H9 (cell line): Measurements from ENCODE around the gene GABBR2. TPM values are rescaled to one million over a fixed set of nuclear protein-coding genes. Genes with fewer than 3 reads are reported as not detected.
A peak's percentile ranks its signal among the peaks of the same experiment; 100 is the strongest.

Experiments
- DNase-seq: peaks from one replicate; pipeline ENCODE4 v3.0.0-alpha.2; 2017
- H2AFZ ChIP-seq: one replicate; pipeline ENCODE4 v1.6.1; 2013; ENCODE audit warnings: mild to moderate bottlenecking, low read length, control low read depth, moderate library complexity
- H2AK5ac ChIP-seq: 2 replicates; pipeline ENCODE4 v1.6.1; 2013; ENCODE audit warnings: low read length, control low read depth, mixed read lengths; ENCODE audit not compliant: insufficient read length
- H2BK120ac ChIP-seq: one replicate; pipeline ENCODE4 v1.6.1; 2013; ENCODE audit warnings: low read depth, mild to moderate bottlenecking, low read length, control low read depth, inconsistent platforms; ENCODE audit not compliant: poor library complexity, severe bottlenecking
- H2BK12ac ChIP-seq: 2 replicates; pipeline ENCODE4 v1.6.1; 2013; ENCODE audit warnings: low read length, control low read depth, mixed read lengths, low read depth; ENCODE audit not compliant: insufficient read length
- H2BK15ac ChIP-seq: 2 replicates; pipeline ENCODE4 v1.6.1; 2013; ENCODE audit warnings: low read depth, low read length, control low read depth
- H2BK20ac ChIP-seq: one replicate; pipeline ENCODE4 v1.6.1; 2013; ENCODE audit warnings: low read depth, mild to moderate bottlenecking, low read length, control low read depth, inconsistent platforms; ENCODE audit not compliant: poor library complexity, severe bottlenecking
- H2BK5ac ChIP-seq: 2 replicates; pipeline ENCODE4 v1.6.1; 2013; ENCODE audit warnings: low read length, control low read depth, mixed read lengths; ENCODE audit not compliant: insufficient read length
- H3K14ac ChIP-seq: 2 replicates; pipeline ENCODE4 v1.6.1; 2013; ENCODE audit warnings: low read length, control low read depth; ENCODE audit not compliant: insufficient read depth
- H3K18ac ChIP-seq: 2 replicates; pipeline ENCODE4 v1.6.1; 2013; ENCODE audit warnings: low read depth, mild to moderate bottlenecking, mixed read lengths, low read length, control low read depth; ENCODE audit not compliant: insufficient read length
- H3K23ac ChIP-seq: 2 replicates; pipeline ENCODE4 v1.6.1; 2013; ENCODE audit warnings: low read length, control low read depth, mixed read lengths, low read depth; ENCODE audit not compliant: insufficient read length
- H3K23me2 ChIP-seq: 2 replicates; pipeline ENCODE4 v1.6.1; 2013; ENCODE audit warnings: low read depth, mild to moderate bottlenecking, mixed read lengths, low read length, control low read depth; ENCODE audit not compliant: insufficient read length, poor library complexity, severe bottlenecking
- H3K27ac ChIP-seq: 2 replicates; pipeline ENCODE4 v1.5.1; 2013; ENCODE audit warnings: low read length, control low read depth, mixed read lengths, low read depth; ENCODE audit not compliant: insufficient read length
- H3K27me3 ChIP-seq: 2 replicates; pipeline ENCODE4 v1.6.1; 2013; ENCODE audit warnings: low read length, control low read depth, inconsistent platforms; ENCODE audit not compliant: insufficient read depth
- H3K4ac ChIP-seq: 2 replicates; pipeline ENCODE4 v1.6.1; 2013; ENCODE audit warnings: low read depth, mild to moderate bottlenecking, control low read depth, inconsistent platforms, low read length, moderate library complexity
- H3K4me1 ChIP-seq: 2 replicates; pipeline ENCODE4 v1.6.1; 2013; ENCODE audit warnings: low read length, control low read depth, inconsistent platforms; ENCODE audit not compliant: insufficient read depth
- H3K4me2 ChIP-seq: 2 replicates; pipeline ENCODE4 v1.6.1; 2013; ENCODE audit warnings: low read length, control low read depth, mixed read lengths; ENCODE audit not compliant: insufficient read length, insufficient read depth
- H3K56ac ChIP-seq: 2 replicates; pipeline ENCODE4 v1.6.1; 2013; ENCODE audit warnings: low read depth, mild to moderate bottlenecking, mixed read lengths, low read length, control low read depth; ENCODE audit not compliant: insufficient read length
- H3K79me1 ChIP-seq: 2 replicates; pipeline ENCODE4 v1.6.1; 2013; ENCODE audit warnings: low read depth, mild to moderate bottlenecking, moderate library complexity, low read length, control low read depth, inconsistent platforms; ENCODE audit not compliant: insufficient read depth, poor library complexity, severe bottlenecking
- H3K79me2 ChIP-seq: 2 replicates; pipeline ENCODE4 v1.6.1; 2013; ENCODE audit warnings: low read length, control low read depth, inconsistent platforms; ENCODE audit not compliant: insufficient read depth
- H3K9ac ChIP-seq: 2 replicates; pipeline ENCODE4 v1.6.1; 2013; ENCODE audit warnings: low read length, control low read depth, mixed read lengths; ENCODE audit not compliant: insufficient read length; ENCODE audit errors: extremely low read depth
- H3K9me3 ChIP-seq: one replicate; pipeline ENCODE4 v1.6.1; 2013; ENCODE audit warnings: low read depth, low read length, inconsistent platforms; ENCODE audit not compliant: control insufficient read depth
- H3T11ph ChIP-seq: one replicate; pipeline ENCODE4 v1.6.1; 2013; ENCODE audit warnings: mild to moderate bottlenecking, low read length, control low read depth, inconsistent platforms
- H4K20me1 ChIP-seq: one replicate; pipeline ENCODE4 v1.6.1; 2013; ENCODE audit not compliant: control insufficient read depth, insufficient read length, insufficient read depth
- H4K5ac ChIP-seq: 2 replicates; pipeline ENCODE4 v1.6.1; 2013; ENCODE audit warnings: low read depth, mild to moderate bottlenecking, mixed read lengths, low read length, control low read depth; ENCODE audit not compliant: insufficient read length
- H4K8ac ChIP-seq: replicated peaks from 2 replicates; pipeline ENCODE4 v1.6.1; 2013; ENCODE audit warnings: low read length, control low read depth, mixed read lengths, low read depth; ENCODE audit not compliant: insufficient read length
- H4K91ac ChIP-seq: 2 replicates; pipeline ENCODE4 v1.6.1; 2013; ENCODE audit warnings: low read depth, mild to moderate bottlenecking, moderate library complexity, mixed read lengths, low read length, control low read depth; ENCODE audit not compliant: insufficient read length
- H3K27ac Mint-ChIP-seq, 3 experiments: 2 replicates in 2 of 3; 3 replicates in 1 of 3; pipeline ENCODE4 v1.8.0; 2020 to 2021; ENCODE audit warnings: mixed read lengths in 3 of 3, mild to moderate bottlenecking in 1 of 3, moderate library complexity in 1 of 3
- H3K27me3 Mint-ChIP-seq: 2 replicates; pipeline ENCODE4 v1.8.0; 2021; ENCODE audit warnings: low read depth, mild to moderate bottlenecking, moderate library complexity, mixed read lengths
- H3K36me3 Mint-ChIP-seq, 3 experiments: 2 replicates in 2 of 3; 3 replicates in 1 of 3; pipeline ENCODE4 v1.8.0; 2020 to 2021; ENCODE audit warnings: low read depth in 3 of 3, mixed read lengths in 3 of 3; ENCODE audit not compliant: insufficient read depth in 1 of 3
- H3K4me1 Mint-ChIP-seq, 2 experiments: 2 replicates each; pipeline ENCODE4 v1.8.0; 2020; ENCODE audit warnings: mixed read lengths in 2 of 2
- H3K4me3 Mint-ChIP-seq, 2 experiments: 2 replicates in 1 of 2; 3 replicates in 1 of 2; pipeline ENCODE4 v1.8.0; 2020 to 2021; ENCODE audit warnings: mild to moderate bottlenecking in 2 of 2, mixed read lengths in 2 of 2, moderate library complexity in 1 of 2
- H3K9me3 Mint-ChIP-seq, 2 experiments: 2 replicates in 1 of 2; 3 replicates in 1 of 2; pipeline ENCODE4 v1.8.0; 2020; ENCODE audit warnings: mild to moderate bottlenecking in 2 of 2, mixed read lengths in 2 of 2, moderate library complexity in 1 of 2
- WGBS: extraction: QIAGEN DNeasy Blood & Tissue Kit; methylation state at CpG from one replicate; pipeline ENCODE4 v1.1.7; 2013; ENCODE audit warnings: missing lambda C conversion rate, low lambda C conversion rate, mixed read lengths; ENCODE audit not compliant: insufficient read length; ENCODE audit errors: extremely low coverage; 5-methylcytosine and 5-hydroxymethylcytosine counted together
- total RNA-seq: library from RNA; stranded (reverse); gene quantifications from 2 replicates; pipeline ENCODE4 v1.2.1, GENCODE V29; 2021
- TF ChIP-seq, protein P1 (sequence below): fragments of 200-600 bp; sonication (generic); conservative IDR thresholded peaks from 3 replicates; pipeline ENCODE4 v1.8.0; 2021; ENCODE audit warnings: antibody characterized with exemption, mild to moderate bottlenecking

Gene GABBR2
- total RNA-seq, 1 experiment from 2014 or later, result 0.66 TPM

DNA sequence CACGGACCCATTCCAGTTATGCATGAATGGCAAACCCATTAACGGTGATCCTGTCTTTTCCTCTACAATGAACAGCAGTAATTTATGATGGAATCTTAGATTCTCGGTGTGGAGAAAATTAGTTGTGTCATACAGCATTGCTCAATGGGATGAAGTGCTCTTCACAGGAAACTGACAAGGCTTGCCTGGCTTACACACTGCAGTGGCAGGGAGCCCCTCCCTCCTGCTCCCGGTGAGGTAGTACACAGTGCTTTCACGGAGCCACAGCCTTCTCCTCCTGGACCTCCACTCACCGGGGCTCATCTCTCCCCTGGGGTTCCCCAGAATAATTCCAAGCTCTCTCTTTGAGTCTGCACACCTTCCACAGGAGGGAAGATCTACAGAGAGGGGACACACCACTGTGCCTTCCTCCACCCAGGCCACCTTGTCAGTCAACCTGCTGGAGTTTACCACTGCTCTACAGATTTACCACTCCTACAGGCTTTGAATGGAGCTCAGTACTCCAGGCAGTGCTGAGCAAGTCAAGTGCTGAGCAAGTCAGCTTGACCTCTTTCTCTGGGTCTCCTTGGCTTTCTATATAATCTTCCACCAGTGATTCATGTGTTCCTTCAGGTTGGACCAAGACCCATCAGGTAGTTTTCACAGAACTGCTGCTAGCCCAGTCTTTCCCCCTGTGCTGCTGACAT is 394.2 kb downstream of the GABBR2 start:
- H2AFZ ChIP-seq, result no peak overlapping the region
- no peaks in the 10 kb centered on the region for H3K9me3 Mint-ChIP-seq
- H3K27me3 Mint-ChIP-seq, result no peaks in the 10 kb centered on the region
- no peak overlapping the region for H2BK12ac ChIP-seq
- no peaks in the 10 kb centered on the region for H3K4me1 ChIP-seq
- no peak overlapping the region for H3K18ac ChIP-seq
- no peak overlapping the region for H2BK15ac ChIP-seq
- H3K56ac ChIP-seq, result no peak overlapping the region
- no peak overlapping the region for H2BK120ac ChIP-seq
- no peaks in the 10 kb centered on the region for H3K27me3 ChIP-seq
- no peak overlapping the region for H3K14ac ChIP-seq
- no peak overlapping the region for H4K91ac ChIP-seq
- H3K4me3 Mint-ChIP-seq, result no peak overlapping the region
- no peak overlapping the region for H3K27ac ChIP-seq
- H3K36me3 Mint-ChIP-seq, result no peaks in the 10 kb centered on the region
- H4K8ac ChIP-seq, result no peak overlapping the region
- no peaks in the 10 kb centered on the region for H3K79me2 ChIP-seq
- no peak overlapping the region for H3K4me2 ChIP-seq
- H2BK5ac ChIP-seq, result no peak overlapping the region
- H3K9ac ChIP-seq, result no peak overlapping the region
- WGBS, result no CpG with 5 or more reads among the region's 6 CpGs
- H3K23me2 ChIP-seq, result no peaks in the 10 kb centered on the region
- no peak overlapping the region for H4K5ac ChIP-seq
- H3K4ac ChIP-seq, result no peak overlapping the region
- H4K20me1 ChIP-seq, result no peaks in the 10 kb centered on the region
- peaks cover 12% of the 10 kb centered on the region in 2 experiments for H3K4me1 Mint-ChIP-seq
- H2AK5ac ChIP-seq, result no peak overlapping the region
- H3T11ph ChIP-seq, result no peak overlapping the region
- no peaks in the 10 kb centered on the region for H3K9me3 ChIP-seq
- TF ChIP-seq, protein P1, sequence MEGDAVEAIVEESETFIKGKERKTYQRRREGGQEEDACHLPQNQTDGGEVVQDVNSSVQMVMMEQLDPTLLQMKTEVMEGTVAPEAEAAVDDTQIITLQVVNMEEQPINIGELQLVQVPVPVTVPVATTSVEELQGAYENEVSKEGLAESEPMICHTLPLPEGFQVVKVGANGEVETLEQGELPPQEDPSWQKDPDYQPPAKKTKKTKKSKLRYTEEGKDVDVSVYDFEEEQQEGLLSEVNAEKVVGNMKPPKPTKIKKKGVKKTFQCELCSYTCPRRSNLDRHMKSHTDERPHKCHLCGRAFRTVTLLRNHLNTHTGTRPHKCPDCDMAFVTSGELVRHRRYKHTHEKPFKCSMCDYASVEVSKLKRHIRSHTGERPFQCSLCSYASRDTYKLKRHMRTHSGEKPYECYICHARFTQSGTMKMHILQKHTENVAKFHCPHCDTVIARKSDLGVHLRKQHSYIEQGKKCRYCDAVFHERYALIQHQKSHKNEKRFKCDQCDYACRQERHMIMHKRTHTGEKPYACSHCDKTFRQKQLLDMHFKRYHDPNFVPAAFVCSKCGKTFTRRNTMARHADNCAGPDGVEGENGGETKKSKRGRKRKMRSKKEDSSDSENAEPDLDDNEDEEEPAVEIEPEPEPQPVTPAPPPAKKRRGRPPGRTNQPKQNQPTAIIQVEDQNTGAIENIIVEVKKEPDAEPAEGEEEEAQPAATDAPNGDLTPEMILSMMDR, result no peak
- H3K79me1 ChIP-seq, result no peaks in the 10 kb centered on the region
- peak overlapping the region in 1 of 3 experiments; percentile 66; a peak in 1 of 7 replicates for H3K27ac Mint-ChIP-seq
- no peak for DNase-seq
- H3K23ac ChIP-seq, result no peak overlapping the region
- H2BK20ac ChIP-seq, result no peak overlapping the region
